ENCODE measurements around the gene ABCA12.

ABCA12 gene

DNA sequence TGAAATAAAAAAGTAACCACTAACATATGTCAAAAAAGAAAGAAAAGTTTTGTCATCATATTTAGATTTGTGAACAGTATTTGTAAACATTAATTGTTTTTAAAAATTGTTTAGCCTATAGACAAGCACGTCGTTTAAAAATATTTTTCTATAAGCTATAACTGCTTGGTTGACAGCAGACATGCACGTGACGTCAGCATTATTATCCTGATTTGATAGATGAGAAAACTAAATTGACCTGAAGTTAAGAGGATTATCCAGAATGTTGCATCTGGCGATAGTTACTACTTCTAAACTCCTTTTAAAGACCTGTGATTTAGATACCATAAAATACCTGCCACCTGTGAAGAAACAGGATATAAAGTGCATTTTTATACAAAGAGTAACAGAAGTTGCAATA, 172.0 kb downstream of the ABCA12 start:
- no peak for DNase-seq (ENCODE audit: low read depth)

DNA sequence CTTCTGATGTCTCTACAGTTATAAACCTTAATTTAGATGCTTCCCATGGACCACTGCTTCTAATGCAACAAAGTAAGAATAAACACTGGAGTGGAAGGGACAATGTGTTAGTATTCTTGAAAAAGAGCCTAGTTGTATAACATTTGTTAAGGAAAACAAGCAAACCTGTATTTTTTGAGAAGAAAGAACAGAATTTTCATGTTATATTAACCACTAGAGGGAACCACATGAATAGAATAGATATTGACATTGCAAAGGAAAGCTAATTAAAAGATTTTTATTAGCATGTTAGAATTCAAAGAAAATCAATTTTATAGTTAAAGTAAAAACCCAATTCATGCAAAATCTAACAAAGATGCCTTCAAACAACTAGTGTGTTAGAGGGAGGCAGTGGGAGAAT, 177.7 kb downstream of the ABCA12 start:
- no peak for DNase-seq (ENCODE audit: low read depth)

DNA sequence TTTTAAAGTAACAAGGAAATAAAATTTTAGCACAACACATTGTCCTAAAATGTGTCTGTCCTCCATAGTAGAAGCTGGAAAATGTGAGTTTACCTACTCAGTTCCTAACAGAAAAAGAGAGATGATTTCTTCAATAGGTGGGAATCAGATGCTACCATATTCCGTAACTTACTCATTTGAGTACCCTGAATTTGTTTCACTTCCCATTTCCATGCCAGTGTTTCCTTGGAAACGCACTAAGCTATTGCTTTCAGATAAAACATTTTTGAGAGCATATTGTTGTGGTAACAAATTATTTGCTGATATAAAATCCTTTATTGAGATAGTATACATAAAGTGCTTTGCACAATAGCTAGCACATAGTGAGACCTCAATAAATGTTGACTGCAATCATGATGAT, 191.5 kb downstream of the ABCA12 start:
- no peak for DNase-seq (ENCODE audit: low read depth)

DNA sequence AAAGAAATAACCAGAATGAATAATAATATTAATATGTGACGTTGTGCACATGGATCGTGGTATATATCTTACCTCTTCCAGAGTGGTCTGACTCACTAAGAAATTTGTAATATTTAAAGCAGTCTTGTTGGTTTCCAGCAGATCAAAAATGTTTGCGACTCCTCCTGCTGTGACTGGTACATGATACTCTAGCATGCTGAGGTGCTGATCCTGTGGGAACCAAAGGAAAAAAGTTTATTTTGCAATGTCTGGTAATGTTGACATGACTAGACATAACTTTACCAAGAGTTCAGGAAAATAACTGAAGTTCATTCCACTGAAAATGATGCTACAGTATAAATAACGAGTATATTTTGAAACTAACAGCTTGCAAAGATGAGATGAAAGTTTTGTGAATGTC, 204.4 kb downstream of the ABCA12 start:
- DNase-seq (ENCODE audit: low read depth) = no peak

DNA sequence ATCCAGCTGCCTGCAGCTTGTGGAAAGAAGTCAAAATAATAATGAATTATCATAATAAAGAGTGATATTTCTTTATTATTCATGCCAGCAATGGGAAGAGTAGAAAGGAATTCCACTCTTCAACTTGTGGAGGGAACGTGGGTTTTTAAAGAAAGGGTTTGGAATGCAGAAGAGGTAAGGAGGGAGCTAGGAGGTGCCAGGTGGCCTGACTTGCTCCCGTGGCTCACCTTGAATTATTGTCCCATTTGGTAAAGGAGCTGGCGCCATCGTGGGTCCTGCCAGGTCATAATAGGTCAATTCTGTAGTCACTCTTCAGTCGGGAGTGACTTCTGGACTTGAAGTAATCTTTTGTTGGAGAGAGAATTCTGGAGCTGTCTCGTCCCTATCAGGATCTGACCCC, 233.8 kb downstream of the ABCA12 start:
- no peak for DNase-seq (ENCODE audit: low read depth)

DNA sequence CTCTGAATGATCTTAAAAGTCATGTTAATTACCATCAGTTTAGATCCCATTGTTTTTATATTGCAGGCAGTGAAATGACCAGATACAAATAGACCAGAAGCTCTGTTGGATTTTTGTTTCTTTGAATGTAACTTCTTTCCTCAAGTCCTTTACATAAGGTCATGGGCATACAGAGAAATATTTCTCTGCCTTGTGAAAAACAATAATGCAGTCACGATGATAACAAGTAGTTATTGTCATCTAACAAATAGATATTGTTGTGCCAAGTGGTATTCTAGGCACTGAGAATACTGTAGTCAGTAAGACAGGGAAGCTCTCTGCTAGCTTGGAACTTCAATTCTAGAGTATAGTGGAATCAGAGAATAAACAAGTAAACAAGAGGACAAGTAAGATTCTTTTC, 234.2 kb downstream of the ABCA12 start:
- DNase-seq (ENCODE audit: low read depth) = no peak

DNA sequence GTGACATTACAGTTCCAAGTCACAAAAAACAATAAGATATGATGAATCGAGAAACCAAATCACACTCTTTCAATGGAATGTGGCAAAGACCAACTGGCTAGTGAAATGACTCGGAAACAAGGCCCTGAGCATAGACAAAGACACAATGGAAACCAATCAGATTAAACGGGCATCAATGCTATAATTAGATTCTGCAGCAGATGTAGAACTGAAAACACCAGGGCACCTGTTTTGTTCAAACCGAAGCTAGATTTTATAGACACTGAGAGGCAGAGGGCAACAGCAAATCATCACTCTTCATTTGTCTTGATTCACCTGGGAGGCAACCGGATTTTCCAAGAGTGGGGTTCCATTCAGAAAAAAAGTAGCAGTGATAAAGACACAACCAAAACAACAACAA, 236.1 kb downstream of the ABCA12 start:
- no peak for DNase-seq (ENCODE audit: low read depth)

DNA sequence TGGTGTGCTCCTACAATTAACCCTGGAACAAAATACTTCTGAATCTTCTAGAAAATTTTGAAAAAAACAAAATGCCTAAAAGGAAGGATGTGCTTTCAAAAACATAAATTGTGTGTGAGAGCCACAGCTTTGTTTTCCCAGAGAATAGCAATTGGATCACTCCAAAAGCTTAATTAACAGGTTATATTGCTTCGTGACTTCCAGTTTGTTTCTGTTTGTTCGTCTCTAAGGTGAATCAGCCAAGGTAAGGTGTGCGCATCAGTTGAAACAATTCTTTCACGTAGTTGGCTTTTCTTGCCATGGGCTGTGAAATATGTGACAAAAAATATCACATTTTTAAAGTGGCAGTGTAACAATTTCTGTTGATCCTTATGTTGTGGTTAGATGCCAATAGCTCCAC, 238.7 kb downstream of the ABCA12 start:
- DNase-seq (ENCODE audit: low read depth) = no peak

DNA sequence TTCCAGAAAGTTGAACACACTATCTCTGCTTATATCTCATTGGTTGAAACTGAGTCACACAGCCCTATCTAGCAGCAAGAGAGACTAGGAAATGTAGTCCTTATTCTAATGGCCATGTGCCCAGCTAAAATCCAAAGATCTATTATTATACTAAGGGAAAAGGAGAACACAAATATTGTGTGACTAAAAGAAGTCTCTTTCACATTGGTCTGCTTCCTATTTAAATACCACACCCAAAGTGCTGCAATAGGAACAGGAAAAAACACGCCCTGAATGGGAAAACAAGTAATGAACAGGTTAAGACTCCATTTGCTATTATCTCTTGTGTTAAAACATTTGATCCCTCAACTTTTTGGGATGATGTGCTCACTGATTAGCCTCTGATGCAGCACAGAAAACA, 242.2 kb downstream of the ABCA12 start:
- no peak for DNase-seq (ENCODE audit: low read depth)

DNA sequence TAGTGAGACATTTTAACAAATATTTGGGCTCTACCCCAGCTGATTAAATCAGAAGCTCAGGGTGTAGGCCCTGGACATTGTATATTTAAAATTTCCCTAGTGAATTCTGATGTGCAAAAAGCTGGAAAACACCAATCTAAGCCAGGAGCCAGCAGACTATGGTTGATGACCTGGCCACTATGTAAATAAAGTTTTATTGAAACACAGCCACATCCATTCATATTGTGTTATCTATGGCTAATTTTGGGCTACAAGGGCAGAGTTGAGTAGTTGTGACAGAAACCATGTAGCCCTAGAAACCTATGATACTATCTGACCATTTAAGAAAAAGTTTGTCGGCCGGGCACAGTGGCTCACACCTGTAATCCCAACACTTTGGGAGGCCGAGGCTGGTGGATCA, 243.0 kb downstream of the ABCA12 start:
- no peak for DNase-seq (ENCODE audit: low read depth)

DNA sequence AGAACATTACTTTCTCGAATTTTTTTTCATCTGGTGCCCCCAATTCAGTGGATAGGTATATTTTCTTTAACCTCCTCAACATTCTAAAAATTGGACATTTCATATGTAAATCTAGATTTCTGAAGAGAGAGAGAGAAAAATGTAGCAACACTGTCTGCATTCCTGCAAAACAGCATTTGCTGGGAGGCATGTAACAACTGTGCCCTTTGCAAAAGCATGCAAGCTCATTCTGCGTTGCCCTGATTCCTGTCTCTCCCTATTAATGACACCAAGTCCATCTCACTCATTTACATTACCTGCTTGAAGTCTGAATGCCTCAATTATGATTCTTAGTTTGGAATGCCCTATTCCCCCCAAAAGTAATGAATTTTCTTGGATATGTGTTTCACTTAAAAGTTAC, 249.1 kb downstream of the ABCA12 start:
- DNase-seq (ENCODE audit: low read depth) = no peak

DNA sequence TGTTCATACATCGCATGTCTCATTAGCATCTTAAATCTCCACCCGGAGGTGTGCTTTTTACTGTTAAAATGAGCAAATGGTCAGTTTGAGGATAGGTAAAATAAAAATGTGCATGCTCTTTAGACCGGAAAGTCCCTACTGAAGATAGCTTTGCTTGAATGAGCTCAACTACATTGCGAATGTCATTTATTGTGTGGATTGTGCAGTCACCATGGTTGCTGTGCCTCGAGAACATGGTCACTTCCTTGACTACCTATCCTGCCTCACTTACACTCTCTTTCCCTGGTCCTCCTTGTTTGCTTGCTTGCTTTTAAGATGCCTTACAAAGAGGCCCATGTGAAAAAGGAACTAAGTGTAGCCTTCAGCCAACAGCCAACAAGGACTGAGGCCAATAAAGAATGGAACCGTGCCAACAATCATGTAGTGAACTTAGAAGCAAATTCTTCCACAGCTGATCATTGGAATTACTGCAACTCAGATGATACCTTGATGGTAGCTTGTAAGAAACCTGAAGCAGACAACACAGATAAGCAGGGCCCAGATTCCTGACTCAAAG, 256.7 kb downstream of the ABCA12 start:
- DNase-seq (ENCODE audit: low read depth) = no peak
